ENCODE data around the gene ZNF764.

Gene ZNF764

GRCh38 chr16:30535106-30535776 is 22.9 kb downstream of the ZNF764 start:
- H3K36me3 ChIP-seq (ENCODE audit: insufficient read depth, low read length), result no peaks in the 10 kb centered on the region
- peak overlapping the region; percentile 87 for H2AFZ ChIP-seq (ENCODE audit: low read length, unreplicated experiment)
- H3K4me3 ChIP-seq (ENCODE audit: low read depth, low read length), result peak overlapping the region; percentile 88
- no peaks in the 10 kb centered on the region for H3K27me3 ChIP-seq (ENCODE audit: insufficient read depth, low read length)
- peaks cover 16% of the 10 kb centered on the region for H3K79me2 ChIP-seq (ENCODE audit: control insufficient read depth, insufficient read depth, low read length, unreplicated experiment)
- H3K4me1 ChIP-seq (ENCODE audit: control insufficient read depth, insufficient read depth, low read length, unreplicated experiment), result peaks cover 5% of the 10 kb centered on the region
- peak overlapping the region; percentile 63 for H3K27ac ChIP-seq (ENCODE audit: low read depth, low read length)

GRCh38 chr16:30534368-30535105 is 23.6 kb downstream of the ZNF764 start, which contains the start of gene ZNF747:
Gene ZNF747 (minus strand): TSS chr16:30534858. CDS start chr16:30534679, 179 bp downstream.
- H3K79me2 ChIP-seq (ENCODE audit: control insufficient read depth, insufficient read depth, low read length, unreplicated experiment), result peaks cover 16% of the 10 kb centered on the region
- no peaks in the 10 kb centered on the region for H3K27me3 ChIP-seq (ENCODE audit: insufficient read depth, low read length)
- H3K4me3 ChIP-seq (ENCODE audit: low read depth, low read length), result peak within 1 kb of the TSS; percentile 88
- H3K36me3 ChIP-seq (ENCODE audit: insufficient read depth, low read length), result no peaks in the 10 kb centered on the region
- peak within 1 kb of the TSS; percentile 63 for H3K27ac ChIP-seq (ENCODE audit: low read depth, low read length)
- H3K4me1 ChIP-seq (ENCODE audit: control insufficient read depth, insufficient read depth, low read length, unreplicated experiment), result peaks cover 5% of the 10 kb centered on the region
- H2AFZ ChIP-seq (ENCODE audit: low read length, unreplicated experiment), result peak within 1 kb of the TSS; percentile 87

GRCh38 chr16:30533748-30534367 is 24.3 kb downstream of the ZNF764 start:
- H3K36me3 ChIP-seq (ENCODE audit: insufficient read depth, low read length), result no peaks in the 10 kb centered on the region
- H3K27ac ChIP-seq (ENCODE audit: low read depth, low read length), result peak overlapping the region; percentile 63
- peaks cover 16% of the 10 kb centered on the region for H3K79me2 ChIP-seq (ENCODE audit: control insufficient read depth, insufficient read depth, low read length, unreplicated experiment)
- H3K4me3 ChIP-seq (ENCODE audit: low read depth, low read length), result peak overlapping the region; percentile 88
- H3K27me3 ChIP-seq (ENCODE audit: insufficient read depth, low read length), result no peaks in the 10 kb centered on the region
- peak overlapping the region; percentile 87 for H2AFZ ChIP-seq (ENCODE audit: low read length, unreplicated experiment)
- H3K4me1 ChIP-seq (ENCODE audit: control insufficient read depth, insufficient read depth, low read length, unreplicated experiment), result peaks cover 5% of the 10 kb centered on the region

GRCh38 chr16:30533146-30533522 is 25.0 kb downstream of the ZNF764 start:
- H3K79me2 ChIP-seq (ENCODE audit: control insufficient read depth, insufficient read depth, low read length, unreplicated experiment), result peaks cover 16% of the 10 kb centered on the region
- no peaks in the 10 kb centered on the region for H3K36me3 ChIP-seq (ENCODE audit: insufficient read depth, low read length)
- no peaks in the 10 kb centered on the region for H3K27me3 ChIP-seq (ENCODE audit: insufficient read depth, low read length)
- H2AFZ ChIP-seq (ENCODE audit: low read length, unreplicated experiment), result no peak overlapping the region
- H3K4me1 ChIP-seq (ENCODE audit: control insufficient read depth, insufficient read depth, low read length, unreplicated experiment), result peaks cover 5% of the 10 kb centered on the region
- H3K4me3 ChIP-seq (ENCODE audit: low read depth, low read length), result peak overlapping the region; percentile 10; the same call in 1 of the 2 replicates
- no peak overlapping the region for H3K27ac ChIP-seq (ENCODE audit: low read depth, low read length)

GRCh38 chr16:30532285-30533145 is 25.7 kb downstream of the ZNF764 start:
- Histone ChIP-seq H3K4me1 (ENCODE audit: control insufficient read depth, insufficient read depth, low read length, unreplicated experiment) (peaks cover 10% of the 10 kb centered on the region), H3K79me2 (ENCODE audit: control insufficient read depth, insufficient read depth, low read length, unreplicated experiment) (peaks cover 16% of the 10 kb centered on the region)

GRCh38 chr16:30530163-30531037 is 27.8 kb downstream of the ZNF764 start:
- H3K36me3 ChIP-seq (ENCODE audit: insufficient read depth, low read length), result no peaks in the 10 kb centered on the region
- H3K27ac ChIP-seq (ENCODE audit: low read depth, low read length), result no peak overlapping the region
- H3K4me3 ChIP-seq (ENCODE audit: low read depth, low read length), result no peak overlapping the region

More at GRCh38 chr16:30532285-30533145, 25.7 kb downstream of the ZNF764 start:
- Histone ChIP-seq H2AFZ (ENCODE audit: low read length, unreplicated experiment) (no peak overlapping the region), H3K27ac (ENCODE audit: low read depth, low read length) (no peak overlapping the region), H3K36me3 (ENCODE audit: insufficient read depth, low read length) (no peaks in the 10 kb centered on the region), H3K4me3 (ENCODE audit: low read depth, low read length) (no peak overlapping the region), H3K27me3 (ENCODE audit: insufficient read depth, low read length) (no peaks in the 10 kb centered on the region)

GRCh38 chr16:30528799-30529457 is 29.2 kb downstream of the ZNF764 start:
- Histone ChIP-seq H3K27ac (ENCODE audit: low read depth, low read length) (no peak overlapping the region), H3K27me3 (ENCODE audit: insufficient read depth, low read length) (no peaks in the 10 kb centered on the region), H3K36me3 (ENCODE audit: insufficient read depth, low read length) (no peaks in the 10 kb centered on the region), H2AFZ (ENCODE audit: low read length, unreplicated experiment) (no peak overlapping the region), H3K4me1 (ENCODE audit: control insufficient read depth, insufficient read depth, low read length, unreplicated experiment) (peaks cover 11% of the 10 kb centered on the region), H3K4me3 (ENCODE audit: low read depth, low read length) (no peak overlapping the region), H3K79me2 (ENCODE audit: control insufficient read depth, insufficient read depth, low read length, unreplicated experiment) (peaks cover 3% of the 10 kb centered on the region)

More at GRCh38 chr16:30530163-30531037, 27.8 kb downstream of the ZNF764 start:
- Histone ChIP-seq H2AFZ (ENCODE audit: low read length, unreplicated experiment) (no peak overlapping the region), H3K4me1 (ENCODE audit: control insufficient read depth, insufficient read depth, low read length, unreplicated experiment) (peaks cover 11% of the 10 kb centered on the region), H3K79me2 (ENCODE audit: control insufficient read depth, insufficient read depth, low read length, unreplicated experiment) (peaks cover 12% of the 10 kb centered on the region), H3K27me3 (ENCODE audit: insufficient read depth, low read length) (no peaks in the 10 kb centered on the region)

- H3K4me1 ChIP-seq (ENCODE audit: control insufficient read depth, insufficient read depth, low read length, unreplicated experiment), result peaks cover 6% of the 10 kb centered on the region
- H3K79me2 ChIP-seq (ENCODE audit: control insufficient read depth, insufficient read depth, low read length, unreplicated experiment), result no peaks in the 10 kb centered on the region
- peak overlapping the region; percentile 23 for H2AFZ ChIP-seq (ENCODE audit: low read length, unreplicated experiment)
- H3K4me3 ChIP-seq (ENCODE audit: low read depth, low read length), result peak overlapping the region; percentile 97
- H3K27ac ChIP-seq (ENCODE audit: low read depth, low read length), result peak overlapping the region; percentile 21; the same call in 1 of the 2 replicates
- no peaks in the 10 kb centered on the region for H3K27me3 ChIP-seq (ENCODE audit: insufficient read depth, low read length)
- no peaks in the 10 kb centered on the region for H3K36me3 ChIP-seq (ENCODE audit: insufficient read depth, low read length)
Observed at GRCh38 chr16:30527635-30528178, 30.5 kb downstream of the ZNF764 start.

Data from ACC112 (cell line).